B cell (primary cell): ENCODE data around the gene CTNNA1. TPM values are rescaled to one million over a fixed set of nuclear protein-coding genes. Genes with fewer than 3 reads are reported as not detected.

Source experiments
- ATAC-seq: fragments of 200-7000 bp; cut with Tn5 transposase; one replicate; pipeline ENCODE4 v1.10.0; 2021; ENCODE audit warnings: low read depth, mild to moderate bottlenecking, moderate number of reproducible peaks, moderate library complexity
- CTCF ChIA-PET: fragments of 350-600 bp; sonication (Branson Sonifier 250); formaldehyde crosslinking; loops from one replicate; lab custom pipeline; 2021; ENCODE audit warnings: antibody characterized with exemption, inconsistent platforms; lab: Charles Lee
- POLR2A ChIA-PET: fragments of 350-600 bp; sonication (Branson Sonifier 250); formaldehyde crosslinking; loops from one replicate; lab custom pipeline; 2021; ENCODE audit warnings: antibody characterized with exemption; lab: Charles Lee
- DNase-seq: peaks from one replicate; pipeline ENCODE4 v3.0.0; 2013
- H2AFZ ChIP-seq: 2 replicates; pipeline ENCODE4 v1.6.1; 2012; ENCODE audit warnings: mild to moderate bottlenecking, low read depth, low read length; ENCODE audit not compliant: insufficient read depth, poor library complexity, severe bottlenecking
- H3K27ac ChIP-seq, 2 donors: 1 replicate in 1 of 2; 2 replicates in 1 of 2; pipeline ENCODE4 v1.5.1; 2012 to 2013; ENCODE audit warnings: low read length in 2 of 2, mild to moderate bottlenecking in 2 of 2, moderate library complexity in 1 of 2
- H3K27me3 ChIP-seq, 4 experiments: fragments of 200-600 bp in 1 of 4; sonication (generic) in 1 of 4; replicated peaks in 1 of 4; 1 replicate in 2 of 4; 2 replicates in 2 of 4; pipeline versions ENCODE4 v1.6.1 to v1.7.0; 2013 to 2016; ENCODE audit warnings: low read length in 3 of 4, mild to moderate bottlenecking in 2 of 4, mixed read lengths in 1 of 4, moderate library complexity in 1 of 4; ENCODE audit not compliant: insufficient read depth in 4 of 4, control insufficient read depth in 3 of 4; ENCODE audit errors: control extremely low read depth in 1 of 4
- H3K36me3 ChIP-seq, 2 experiments: replicated peaks in 1 of 2; 1 replicate in 1 of 2; 2 replicates in 1 of 2; pipeline versions ENCODE4 v1.6.1 to v1.7.1; 2013; ENCODE audit warnings: low read length in 1 of 2; ENCODE audit not compliant: insufficient read depth in 2 of 2, control insufficient read depth in 1 of 2; ENCODE audit errors: control extremely low read depth in 1 of 2, extremely low read depth in 1 of 2
- H3K4me1 ChIP-seq, 2 donors: fragments of 200-600 bp in 1 of 2; sonication (generic) in 1 of 2; 1 replicate in 1 of 2; 2 replicates in 1 of 2; pipeline versions ENCODE4 v1.5.1 to v1.6.1; 2013 to 2017; ENCODE audit warnings: low read length in 2 of 2; ENCODE audit not compliant: control insufficient read depth in 2 of 2, insufficient read depth in 2 of 2
- H3K4me2 ChIP-seq: replicated peaks from 2 replicates; pipeline ENCODE3; 2012; ENCODE audit warnings: mild to moderate bottlenecking, low read depth, low read length; ENCODE audit not compliant: poor library complexity, severe bottlenecking
- H3K4me3 ChIP-seq, 5 experiments: fragments of 200-600 bp in 1 of 5; sonication (generic) in 1 of 5; 1 replicate in 3 of 5; 2 replicates in 2 of 5; pipeline versions ENCODE4 v1.5.1 to v1.7.0; 2011 to 2016; ENCODE audit warnings: low read length in 4 of 5, mild to moderate bottlenecking in 4 of 5, low read depth in 2 of 5, control low read depth in 1 of 5, moderate library complexity in 1 of 5; ENCODE audit not compliant: insufficient read depth in 1 of 5; ENCODE audit errors: control extremely low read depth in 1 of 5, extremely low read depth in 1 of 5
- H3K79me2 ChIP-seq: fragments of 200-600 bp; sonication (generic); one replicate; pipeline ENCODE4 v1.6.0; 2016; ENCODE audit warnings: low read length; ENCODE audit not compliant: control insufficient read depth, insufficient read depth
- H3K9ac ChIP-seq: fragments of 200-600 bp; sonication (generic); 2 replicates; pipeline ENCODE4 v1.6.1; 2017; ENCODE audit warnings: mild to moderate bottlenecking, low read length, moderate library complexity
- H3K9me3 ChIP-seq, 3 donors: one replicate each; pipeline versions ENCODE4 v1.6.1 to v1.7.1; 2013; ENCODE audit warnings: low read length in 2 of 3; ENCODE audit not compliant: control insufficient read depth in 2 of 3, insufficient read depth in 1 of 3; ENCODE audit errors: control extremely low read depth in 1 of 3
- H4K20me1 ChIP-seq: 2 replicates; pipeline ENCODE4 v1.6.0; 2012; ENCODE audit warnings: mild to moderate bottlenecking, low read length; ENCODE audit not compliant: insufficient read depth, control insufficient read depth, poor library complexity, severe bottlenecking
- H3K27ac Mint-ChIP-seq: one replicate; pipeline ENCODE4 v1.8.0; 2021; ENCODE audit warnings: mixed read lengths
- H3K27me3 Mint-ChIP-seq: one replicate; pipeline ENCODE4 v1.8.0; 2021; ENCODE audit warnings: mixed read lengths
- H3K4me1 Mint-ChIP-seq: one replicate; pipeline ENCODE4 v1.8.0; 2021; ENCODE audit warnings: mixed read lengths
- H3K4me3 Mint-ChIP-seq: one replicate; pipeline ENCODE4 v1.8.0; 2021; ENCODE audit warnings: mixed read lengths
- H3K9me3 Mint-ChIP-seq: one replicate; pipeline ENCODE4 v1.8.0; 2022; ENCODE audit warnings: mixed read lengths; ENCODE audit not compliant: insufficient read depth
- EZH2 ChIP-seq: IDR thresholded peaks from 2 replicates; pipeline ENCODE4 v1.6.1; 2012; ENCODE audit warnings: borderline replicate concordance, low read depth, mild to moderate bottlenecking, moderate library complexity, low read length; ENCODE audit not compliant: insufficient read depth, poor library complexity, severe bottlenecking
- WGBS: methylation state at CpG from one replicate; pipeline ENCODE4 v1.1.5; 2013; ENCODE audit warnings: missing lambda C conversion rate; ENCODE audit not compliant: insufficient coverage; 5-methylcytosine and 5-hydroxymethylcytosine counted together
- intact Hi-C: fragments of 100-400 bp; cut with micrococcal nuclease; formaldehyde crosslinking; loops from one replicate; pipeline ENCODE4 v1.10.0; 2022
- polyA plus RNA-seq: library from polyadenylated mRNA; depleted of rRNA; stranded (reverse); fragments of >200 nt; gene quantifications from 2 replicates; pipeline ENCODE4 v1.2.3, GENCODE V29; 2012
- total RNA-seq, 2 donors: library from RNA; stranded (reverse); fragments of 120-200 nt in 1 of 2; gene quantifications; 1 replicate in 1 of 2; 2 replicates in 1 of 2; pipeline versions ENCODE4 v1.2.3 to v1.2.4, GENCODE V29; 2013 to 2022

CTNNA1 gene
- total and polyA plus RNA-seq, 2 donors (not counting 1 experiment from before 2014, with no cell fraction given) = 22.7 to 96.0 TPM

DNA sequence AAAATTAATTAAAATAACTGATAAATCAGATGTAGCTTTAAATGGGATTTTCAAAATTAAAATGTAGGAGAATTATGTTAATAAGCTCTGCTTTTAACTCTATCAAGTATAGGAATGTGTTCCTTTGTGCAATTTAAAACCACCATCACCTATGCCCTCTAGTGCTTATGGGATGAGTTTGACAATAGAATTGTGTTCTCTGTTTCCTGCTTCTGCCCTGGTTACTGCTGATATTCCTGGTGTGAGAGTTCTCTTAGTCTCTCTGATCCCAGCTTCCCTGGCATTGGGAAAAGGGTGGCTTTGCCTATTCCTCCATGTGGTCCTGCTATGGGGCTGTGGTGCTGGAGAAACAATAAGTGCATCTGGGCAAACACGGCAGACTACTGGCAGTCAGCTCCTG lies 113.8 kb downstream of the CTNNA1 start:
- H3K36me3 ChIP-seq = peaks cover 0 to 7% of the 10 kb centered on the region in 2 experiments
- DNase-seq (no peak), ATAC-seq (no peak)
- Mint-ChIP-seq H3K4me1 (peaks cover 3% of the 10 kb centered on the region), H3K27ac (no peak overlapping the region), H3K4me3 (no peak overlapping the region), H3K9me3 (peaks cover 5% of the 10 kb centered on the region), H3K27me3 (no peaks in the 10 kb centered on the region)
- H2AFZ ChIP-seq = no peak overlapping the region
- intact Hi-C loops = no loop called here
- H3K4me3 ChIP-seq = no peak overlapping the region
- H3K9ac ChIP-seq = no peak overlapping the region
- H3K4me2 ChIP-seq = no peak overlapping the region
- peaks cover 6% of the 10 kb centered on the region for H3K79me2 ChIP-seq
- 100% methylated on average over 1 of the region's 1 CpG for WGBS
- POLR2A ChIA-PET = no interaction called here
- CTCF ChIA-PET = no interaction called here
- peaks cover 0 to 13% (median 9%) of the 10 kb centered on the region in 3 donors for H3K9me3 ChIP-seq
- no peak overlapping the region for H3K27ac ChIP-seq
- no peaks in the 10 kb centered on the region for H4K20me1 ChIP-seq
- H3K27me3 ChIP-seq = no peaks in the 10 kb centered on the region
- TF ChIP-seq EZH2 = no peak
- no peaks in the 10 kb centered on the region for H3K4me1 ChIP-seq

DNA sequence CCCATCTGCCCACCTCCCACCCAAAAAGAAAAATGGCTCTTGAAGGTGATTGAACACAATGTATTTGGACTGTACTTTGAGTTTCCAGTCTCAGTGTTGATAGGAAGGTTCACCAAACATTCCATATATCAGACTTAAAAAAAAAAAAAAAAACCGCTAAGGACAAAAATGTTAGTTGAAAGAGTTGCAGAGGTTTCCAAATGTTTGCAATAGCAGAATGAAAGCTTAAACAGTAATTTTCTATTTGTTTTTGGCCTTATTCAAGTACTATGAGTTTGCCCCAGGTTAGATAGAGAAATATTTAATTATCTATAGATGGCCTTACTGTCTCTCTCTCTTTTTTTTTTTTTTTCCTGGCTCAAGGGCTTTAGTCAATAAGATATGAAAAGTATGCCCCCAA lies 115.8 kb downstream of the CTNNA1 start:
- no peaks in the 10 kb centered on the region for H4K20me1 ChIP-seq
- H3K9me3 Mint-ChIP-seq = no peaks in the 10 kb centered on the region
- H3K27me3 ChIP-seq = no peaks in the 10 kb centered on the region
- H3K27ac Mint-ChIP-seq = no peak overlapping the region
- H3K9me3 ChIP-seq = peaks cover 0 to under 1% (median 0%) of the 10 kb centered on the region in 3 donors
- no peak overlapping the region for H3K4me3 Mint-ChIP-seq
- POLR2A ChIA-PET = interaction anchor here (0.6 kb wide), 1 partner anchor 19 kb away, joined by 3 read pairs; no protein-coding TSS in a partner anchor
- H3K27ac ChIP-seq = no peak overlapping the region
- H2AFZ ChIP-seq = no peak overlapping the region
- intact Hi-C loops = no loop called here
- H3K9ac ChIP-seq = no peak overlapping the region
- no peak for DNase-seq
- no peaks in the 10 kb centered on the region for H3K27me3 Mint-ChIP-seq
- ATAC-seq = no peak
- H3K79me2 ChIP-seq = peaks cover 6% of the 10 kb centered on the region
- no peak overlapping the region for H3K4me3 ChIP-seq
- TF ChIP-seq EZH2 = no peak
- WGBS = no CpG with 5 or more reads among the region's 1 CpG
- peaks cover 3% of the 10 kb centered on the region for H3K4me1 Mint-ChIP-seq
- H3K36me3 ChIP-seq = no peaks in the 10 kb centered on the region
- no peaks in the 10 kb centered on the region for H3K4me1 ChIP-seq
- H3K4me2 ChIP-seq = no peak overlapping the region
- CTCF ChIA-PET = no interaction called here
